Measurements from ENCODE around the gene KLHL17.

Gene KLHL17

DNA sequence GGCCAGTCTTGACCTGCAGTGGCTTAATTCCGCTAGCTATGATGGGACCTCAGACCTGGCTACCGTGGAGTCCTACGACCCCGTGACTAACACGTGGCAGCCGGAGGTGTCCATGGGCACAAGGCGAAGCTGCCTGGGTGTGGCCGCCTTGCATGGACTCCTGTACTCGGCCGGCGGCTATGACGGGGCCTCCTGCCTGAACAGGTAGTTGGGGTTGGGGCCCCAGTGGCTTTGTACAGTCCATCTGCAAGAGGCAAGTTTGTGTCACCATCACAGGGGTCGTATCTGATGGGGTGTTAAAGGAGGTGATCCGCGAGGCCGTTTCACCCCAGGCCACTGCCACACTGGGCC lies 2.9 kb downstream of the KLHL17 start:
- Histone ChIP-seq H3K9me3 (ENCODE audit: control insufficient read depth in 2 of 2, low read length in 2 of 2) (no peaks in the 10 kb centered on the region), H3K9ac (ENCODE audit: low read depth in 1 of 2, low read length in 2 of 2) (no peak overlapping the region), H3K27me3 (ENCODE audit: control insufficient read depth in 2 of 2, insufficient read depth in 2 of 2, low read length in 2 of 2) (peaks cover 4% of the 10 kb centered on the region in 2 donors), H3K4me3 (ENCODE audit: low read length in 2 of 2) (no peak overlapping the region), H3K4me1 (ENCODE audit: control insufficient read depth in 2 of 2, insufficient read depth in 2 of 2, low read length in 2 of 2) (peaks cover 14 to 22% of the 10 kb centered on the region in 2 donors), H3K36me3 (ENCODE audit: control insufficient read depth in 2 of 2, insufficient read depth in 2 of 2, low read length in 2 of 2) (no peaks in the 10 kb centered on the region), H3K27ac (ENCODE audit: low read depth in 2 of 2, low read length in 2 of 2) (no peak overlapping the region)

DNA sequence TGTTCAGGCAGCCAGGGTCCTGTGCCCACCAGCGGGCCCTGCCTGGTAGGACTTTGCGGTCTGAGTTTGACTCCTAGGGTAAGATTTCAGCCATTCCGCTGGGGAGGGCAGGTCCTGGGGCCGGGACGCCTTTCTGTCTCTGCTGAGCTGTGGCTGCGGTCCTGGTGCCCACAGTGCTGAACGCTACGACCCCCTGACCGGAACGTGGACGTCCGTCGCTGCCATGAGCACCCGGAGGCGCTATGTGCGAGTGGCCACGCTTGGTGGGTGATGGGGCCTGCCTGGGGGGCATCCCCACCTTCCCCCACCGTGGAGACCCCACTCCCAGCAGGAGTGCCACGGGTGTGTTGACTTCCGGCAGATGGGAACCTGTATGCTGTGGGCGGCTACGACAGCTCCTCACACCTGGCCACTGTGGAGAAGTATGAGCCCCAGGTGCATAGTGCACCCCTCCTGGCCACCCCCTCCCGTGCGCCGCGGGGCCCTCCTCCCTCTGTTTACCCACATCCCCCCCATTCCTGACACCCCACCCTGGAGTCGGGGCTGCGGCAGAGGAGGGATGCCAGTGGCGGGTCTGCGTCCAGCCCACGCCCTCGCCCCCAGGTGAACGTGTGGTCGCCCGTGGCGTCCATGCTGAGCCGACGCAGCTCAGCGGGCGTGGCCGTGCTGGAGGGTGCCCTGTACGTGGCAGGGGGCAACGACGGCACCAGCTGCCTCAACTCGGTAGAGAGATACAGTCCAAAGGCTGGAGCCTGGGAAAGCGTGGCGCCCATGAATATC lies 3.6 kb downstream of the KLHL17 start:
- H3K9ac ChIP-seq (ENCODE audit: low read depth in 1 of 2, low read length in 2 of 2): no peak overlapping the region
- H3K27ac ChIP-seq (ENCODE audit: low read depth in 2 of 2, low read length in 2 of 2): no peak overlapping the region
- H3K27me3 ChIP-seq (ENCODE audit: control insufficient read depth in 2 of 2, insufficient read depth in 2 of 2, low read length in 2 of 2): peaks cover 4 to 10% of the 10 kb centered on the region in 2 donors
- no peak overlapping the region for H3K4me3 ChIP-seq (ENCODE audit: low read length in 2 of 2)
- H3K4me1 ChIP-seq (ENCODE audit: control insufficient read depth in 2 of 2, insufficient read depth in 2 of 2, low read length in 2 of 2): peaks cover 9 to 16% of the 10 kb centered on the region in 2 donors
- H3K9me3 ChIP-seq (ENCODE audit: control insufficient read depth in 2 of 2, low read length in 2 of 2): no peaks in the 10 kb centered on the region
- H3K36me3 ChIP-seq (ENCODE audit: control insufficient read depth in 2 of 2, insufficient read depth in 2 of 2, low read length in 2 of 2): no peaks in the 10 kb centered on the region

DNA sequence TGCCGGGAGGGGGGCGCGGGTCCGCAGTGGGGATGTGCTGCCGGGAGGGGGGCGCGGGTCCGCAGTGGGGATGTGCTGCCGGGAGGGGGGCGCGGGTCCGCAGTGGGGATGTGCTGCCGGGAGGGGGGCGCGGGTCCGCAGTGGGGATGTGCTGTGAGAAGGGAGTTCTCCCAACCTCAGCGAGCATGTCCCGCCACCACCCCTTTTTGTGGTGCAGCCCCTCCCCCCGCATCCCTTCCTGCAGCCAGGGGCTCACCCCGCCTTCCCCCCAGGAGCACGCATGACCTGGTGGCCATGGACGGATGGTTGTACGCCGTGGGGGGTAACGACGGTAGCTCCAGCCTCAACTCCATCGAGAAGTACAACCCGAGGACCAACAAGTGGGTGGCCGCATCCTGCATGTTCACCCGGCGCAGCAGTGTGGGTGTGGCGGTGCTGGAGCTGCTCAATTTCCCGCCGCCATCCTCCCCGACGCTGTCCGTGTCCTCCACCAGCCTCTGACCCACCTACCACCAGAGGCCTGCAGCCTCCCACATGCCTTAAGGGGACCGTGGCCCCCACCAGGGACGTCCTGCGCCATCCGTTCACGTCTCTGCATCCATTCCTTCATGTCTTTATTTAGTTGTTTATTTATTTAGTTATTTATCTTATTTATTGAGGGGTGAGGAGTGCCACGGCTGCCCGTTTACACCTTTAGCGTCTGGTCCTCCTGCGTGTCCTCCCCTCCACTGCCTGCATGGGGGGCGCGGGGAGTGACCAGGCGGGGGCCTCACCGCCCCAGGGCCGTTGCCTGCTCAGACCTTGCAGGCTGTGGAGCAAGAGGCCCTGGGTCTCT lies 4.5 kb downstream of the KLHL17 start:
- H3K9ac ChIP-seq (ENCODE audit: low read depth in 1 of 2, low read length in 2 of 2): no peak overlapping the region
- no peak overlapping the region for H3K27ac ChIP-seq (ENCODE audit: low read depth in 2 of 2, low read length in 2 of 2)
- H3K27me3 ChIP-seq (ENCODE audit: control insufficient read depth in 2 of 2, insufficient read depth in 2 of 2, low read length in 2 of 2): peaks cover 4 to 18% of the 10 kb centered on the region in 2 donors
- H3K4me3 ChIP-seq (ENCODE audit: low read length in 2 of 2): no peak overlapping the region
- H3K36me3 ChIP-seq (ENCODE audit: control insufficient read depth in 2 of 2, insufficient read depth in 2 of 2, low read length in 2 of 2): no peaks in the 10 kb centered on the region
- H3K9me3 ChIP-seq (ENCODE audit: control insufficient read depth in 2 of 2, low read length in 2 of 2): no peaks in the 10 kb centered on the region
- H3K4me1 ChIP-seq (ENCODE audit: control insufficient read depth in 2 of 2, insufficient read depth in 2 of 2, low read length in 2 of 2): peaks cover 6 to 14% of the 10 kb centered on the region in 2 donors

DNA sequence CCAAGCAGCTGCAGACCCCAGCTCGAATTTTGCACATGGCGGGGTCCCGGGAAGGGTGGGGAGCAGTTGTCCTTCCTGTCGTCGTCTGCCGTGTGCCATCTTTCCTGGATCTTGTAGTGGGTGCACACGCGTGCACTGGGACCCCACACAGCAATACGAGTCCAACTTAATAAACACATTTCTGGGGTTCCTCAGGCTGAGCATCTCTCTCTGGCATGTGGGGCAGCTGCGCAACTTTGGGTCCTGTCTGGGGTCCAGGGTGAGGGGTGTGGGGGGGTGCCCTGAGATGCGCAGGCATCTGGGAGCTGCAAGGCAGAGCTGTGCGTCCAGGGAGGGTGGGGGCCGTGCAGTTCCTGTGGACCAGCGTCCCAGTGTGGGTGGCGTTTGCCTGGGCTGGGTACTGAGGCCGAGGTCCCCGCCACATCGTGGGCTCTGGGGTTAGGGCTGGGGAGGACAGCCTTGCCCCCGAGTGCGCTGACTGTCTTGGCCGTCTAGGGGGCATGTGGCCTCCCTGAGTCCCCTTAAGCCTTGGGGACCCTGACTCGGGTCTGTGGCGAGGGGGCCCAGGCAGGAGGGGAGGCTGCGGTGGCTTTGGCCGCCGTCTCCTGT lies 5.2 kb downstream of the KLHL17 start:
- H3K27ac ChIP-seq (ENCODE audit: low read depth in 2 of 2, low read length in 2 of 2): no peak overlapping the region
- H3K4me3 ChIP-seq (ENCODE audit: low read length in 2 of 2): peak overlapping the region in 1 of 2 donors; percentile 78
- H3K9ac ChIP-seq (ENCODE audit: low read depth in 1 of 2, low read length in 2 of 2): peak overlapping the region in 1 of 2 donors; percentile 66
- H3K36me3 ChIP-seq (ENCODE audit: control insufficient read depth in 2 of 2, insufficient read depth in 2 of 2, low read length in 2 of 2): no peaks in the 10 kb centered on the region
- no peaks in the 10 kb centered on the region for H3K9me3 ChIP-seq (ENCODE audit: control insufficient read depth in 2 of 2, low read length in 2 of 2)
- H3K4me1 ChIP-seq (ENCODE audit: control insufficient read depth in 2 of 2, insufficient read depth in 2 of 2, low read length in 2 of 2): peaks cover 6 to 14% of the 10 kb centered on the region in 2 donors
- peaks cover 4 to 20% of the 10 kb centered on the region in 2 donors for H3K27me3 ChIP-seq (ENCODE audit: control insufficient read depth in 2 of 2, insufficient read depth in 2 of 2, low read length in 2 of 2)

DNA sequence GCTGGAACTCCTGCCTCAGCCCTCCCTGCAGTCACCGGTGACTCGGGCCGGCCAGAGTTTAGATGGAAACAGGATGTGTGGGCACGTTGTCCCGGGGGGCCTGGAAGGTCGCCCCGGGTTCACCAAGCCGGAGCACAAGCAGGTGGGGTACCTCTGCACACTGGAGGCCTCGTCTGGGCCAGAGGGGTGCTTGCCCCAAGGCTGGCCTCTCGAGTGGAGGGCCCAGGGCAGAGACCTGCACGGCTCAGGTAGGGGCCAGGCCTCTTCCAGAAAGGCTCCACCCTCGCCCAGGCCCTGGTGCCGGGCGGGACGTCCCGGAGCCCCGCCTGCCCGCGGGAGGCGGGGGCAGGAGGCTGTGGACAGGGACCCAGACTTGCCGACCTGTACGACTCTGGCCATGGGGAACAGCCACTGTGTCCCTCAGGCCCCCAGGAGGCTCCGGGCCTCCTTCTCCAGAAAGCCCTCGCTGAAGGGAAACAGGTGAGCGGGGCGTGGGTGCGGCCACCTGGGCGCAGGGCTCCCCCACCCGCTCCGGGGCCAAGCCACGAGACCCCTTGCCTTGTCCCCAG lies 5.8 kb downstream of the KLHL17 start, which contains the start of gene PLEKHN1:
Gene PLEKHN1, plus strand, starts transcription at position 348 of the 569 bp plus-strand sequence. Its CDS starts 50 bp downstream, at position 398.
- Histone ChIP-seq H3K27me3 (ENCODE audit: control insufficient read depth in 2 of 2, insufficient read depth in 2 of 2, low read length in 2 of 2) (peaks cover 4 to 20% of the 10 kb centered on the region in 2 donors), H3K9me3 (ENCODE audit: control insufficient read depth in 2 of 2, low read length in 2 of 2) (no peaks in the 10 kb centered on the region), H3K27ac (ENCODE audit: low read depth in 2 of 2, low read length in 2 of 2) (peak within 1 kb of the TSS; percentile 63 to 67), H3K9ac (ENCODE audit: low read depth in 1 of 2, low read length in 2 of 2) (peak within 1 kb of the TSS; percentile 60 to 66), H3K36me3 (ENCODE audit: control insufficient read depth in 2 of 2, insufficient read depth in 2 of 2, low read length in 2 of 2) (no peaks in the 10 kb centered on the region), H3K4me1 (ENCODE audit: control insufficient read depth in 2 of 2, insufficient read depth in 2 of 2, low read length in 2 of 2) (peaks cover 6 to 12% of the 10 kb centered on the region in 2 donors), H3K4me3 (ENCODE audit: low read length in 2 of 2) (peak within 1 kb of the TSS; percentile 73 to 78)

DNA sequence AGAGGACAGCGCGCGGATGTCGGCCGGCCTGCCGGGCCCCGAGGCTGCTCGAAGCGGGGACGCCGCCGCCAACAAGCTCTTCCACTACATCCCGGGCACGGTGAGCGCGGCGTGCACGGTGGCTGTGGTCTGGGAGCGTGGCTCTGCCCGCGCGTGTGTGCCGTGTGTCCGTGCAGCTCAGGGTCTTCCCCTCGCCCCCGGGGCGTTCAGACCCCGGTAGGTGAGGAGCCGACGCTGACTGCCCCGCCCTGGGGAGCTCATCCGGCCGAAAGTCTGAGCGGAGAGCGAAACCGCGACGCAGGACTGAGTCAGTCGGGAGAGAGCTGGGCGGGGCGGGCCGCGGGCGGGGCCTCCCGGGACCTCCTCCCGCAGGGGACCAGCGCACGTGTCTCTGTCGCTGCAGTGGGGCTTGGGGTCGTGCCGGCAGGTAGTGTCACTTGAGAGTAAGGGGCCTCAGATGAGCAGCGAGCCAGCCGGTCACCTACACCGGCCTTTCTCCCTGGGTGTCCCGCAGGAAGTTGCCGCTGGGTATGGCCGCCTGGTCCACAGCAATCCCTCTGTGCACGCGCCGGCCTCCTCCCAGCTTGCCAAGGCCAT lies 6.4 kb downstream of the KLHL17 start:
- Histone ChIP-seq H3K36me3 (ENCODE audit: control insufficient read depth in 2 of 2, insufficient read depth in 2 of 2, low read length in 2 of 2) (no peaks in the 10 kb centered on the region), H3K4me3 (ENCODE audit: low read length in 2 of 2) (peak overlapping the region; percentile 73 to 78), H3K27ac (ENCODE audit: low read depth in 2 of 2, low read length in 2 of 2) (peak overlapping the region; percentile 63 to 67), H3K27me3 (ENCODE audit: control insufficient read depth in 2 of 2, insufficient read depth in 2 of 2, low read length in 2 of 2) (peaks cover 8 to 20% of the 10 kb centered on the region in 2 donors), H3K9ac (ENCODE audit: low read depth in 1 of 2, low read length in 2 of 2) (peak overlapping the region; percentile 60 to 66), H3K4me1 (ENCODE audit: control insufficient read depth in 2 of 2, insufficient read depth in 2 of 2, low read length in 2 of 2) (peaks cover 6 to 9% of the 10 kb centered on the region in 2 donors), H3K9me3 (ENCODE audit: control insufficient read depth in 2 of 2, low read length in 2 of 2) (no peaks in the 10 kb centered on the region)

DNA sequence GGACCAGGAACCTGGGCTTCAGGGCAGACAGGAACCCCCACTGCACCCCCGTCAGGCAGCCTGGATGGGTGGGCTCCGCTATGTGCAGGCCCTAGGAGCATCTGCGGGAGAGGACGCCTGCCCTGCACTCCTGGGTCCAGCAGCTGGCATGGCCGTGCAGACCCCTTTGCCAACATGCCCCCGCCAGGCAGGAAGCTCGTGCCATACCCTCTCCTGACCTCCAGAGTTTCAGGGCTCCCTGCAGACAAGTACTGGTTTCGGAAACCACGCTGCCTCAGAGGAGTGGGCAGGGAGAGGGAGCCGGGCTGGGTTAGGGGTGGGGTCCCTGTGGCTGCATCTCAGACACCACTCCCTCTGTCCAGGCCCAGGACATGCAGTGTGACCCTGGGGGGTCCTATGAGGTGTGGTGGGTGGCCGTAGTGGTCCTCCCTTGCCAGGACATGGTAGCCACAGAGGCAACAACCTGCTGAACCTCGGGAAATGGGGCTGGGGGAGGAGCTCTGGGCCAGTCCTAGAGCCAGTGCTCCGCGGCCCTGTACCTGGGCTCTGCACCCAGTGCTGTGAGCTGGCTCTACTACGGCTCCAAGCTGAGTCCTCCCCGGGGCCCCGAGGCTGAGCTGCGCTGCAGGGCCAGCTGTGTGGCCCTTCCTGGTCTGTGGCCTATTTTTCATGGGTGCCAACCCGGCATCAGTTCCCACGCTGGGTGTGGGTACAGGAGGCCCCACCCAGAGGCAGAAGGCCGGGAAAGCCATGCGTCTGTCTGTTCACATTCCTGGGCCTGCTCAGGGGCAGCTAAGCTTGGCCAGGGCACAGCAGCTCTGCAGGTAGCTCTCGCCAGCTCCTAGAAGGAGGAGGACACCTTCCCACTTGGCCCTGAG lies 7.3 kb downstream of the KLHL17 start:
- Histone ChIP-seq H3K36me3 (ENCODE audit: control insufficient read depth in 2 of 2, insufficient read depth in 2 of 2, low read length in 2 of 2) (no peaks in the 10 kb centered on the region), H3K27me3 (ENCODE audit: control insufficient read depth in 2 of 2, insufficient read depth in 2 of 2, low read length in 2 of 2) (peaks cover 8 to 20% of the 10 kb centered on the region in 2 donors), H3K9me3 (ENCODE audit: control insufficient read depth in 2 of 2, low read length in 2 of 2) (no peaks in the 10 kb centered on the region), H3K9ac (ENCODE audit: low read depth in 1 of 2, low read length in 2 of 2) (no peak overlapping the region), H3K27ac (ENCODE audit: low read depth in 2 of 2, low read length in 2 of 2) (no peak overlapping the region), H3K4me3 (ENCODE audit: low read length in 2 of 2) (no peak overlapping the region), H3K4me1 (ENCODE audit: control insufficient read depth in 2 of 2, insufficient read depth in 2 of 2, low read length in 2 of 2) (peaks cover 6 to 9% of the 10 kb centered on the region in 2 donors)

DNA sequence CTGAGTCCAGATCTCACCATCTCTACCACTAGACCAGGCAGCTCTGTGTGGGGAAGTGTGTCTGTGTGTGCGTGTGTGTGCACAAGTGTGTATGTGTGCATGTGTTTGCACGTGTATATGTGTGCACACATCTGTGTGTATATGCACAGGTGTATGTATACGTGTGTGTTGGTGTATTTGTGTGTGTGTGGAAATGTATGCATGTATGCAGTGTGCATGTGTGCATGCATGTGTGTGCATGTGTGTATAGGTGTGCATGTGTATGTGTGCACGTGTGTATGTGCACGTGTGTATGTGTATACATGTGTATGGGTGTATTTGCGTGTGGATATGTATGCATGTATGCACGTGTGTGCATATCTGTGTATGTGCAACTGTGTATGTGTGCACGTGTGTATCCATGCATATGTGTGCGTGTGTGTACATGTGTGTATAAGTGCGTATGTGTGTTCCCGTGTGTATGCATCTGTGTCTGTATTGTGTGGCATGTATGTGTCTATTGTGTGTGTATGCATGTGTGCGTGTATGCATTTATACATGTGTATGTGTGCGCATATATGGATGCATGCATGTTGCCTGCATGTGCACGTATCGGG lies 9.0 kb downstream of the KLHL17 start:
- no peak overlapping the region for H3K4me3 ChIP-seq (ENCODE audit: low read length in 2 of 2)
- no peaks in the 10 kb centered on the region for H3K9me3 ChIP-seq (ENCODE audit: control insufficient read depth in 2 of 2, low read length in 2 of 2)
- H3K4me1 ChIP-seq (ENCODE audit: control insufficient read depth in 2 of 2, insufficient read depth in 2 of 2, low read length in 2 of 2): peaks cover 6 to 9% of the 10 kb centered on the region in 2 donors
- H3K27me3 ChIP-seq (ENCODE audit: control insufficient read depth in 2 of 2, insufficient read depth in 2 of 2, low read length in 2 of 2): peaks cover 10 to 20% of the 10 kb centered on the region in 2 donors
- H3K36me3 ChIP-seq (ENCODE audit: control insufficient read depth in 2 of 2, insufficient read depth in 2 of 2, low read length in 2 of 2): no peaks in the 10 kb centered on the region
- no peak overlapping the region for H3K9ac ChIP-seq (ENCODE audit: low read depth in 1 of 2, low read length in 2 of 2)
- H3K27ac ChIP-seq (ENCODE audit: low read depth in 2 of 2, low read length in 2 of 2): no peak overlapping the region
